ENCODE results near the gene ZNF462.

Gene ZNF462

DNA sequence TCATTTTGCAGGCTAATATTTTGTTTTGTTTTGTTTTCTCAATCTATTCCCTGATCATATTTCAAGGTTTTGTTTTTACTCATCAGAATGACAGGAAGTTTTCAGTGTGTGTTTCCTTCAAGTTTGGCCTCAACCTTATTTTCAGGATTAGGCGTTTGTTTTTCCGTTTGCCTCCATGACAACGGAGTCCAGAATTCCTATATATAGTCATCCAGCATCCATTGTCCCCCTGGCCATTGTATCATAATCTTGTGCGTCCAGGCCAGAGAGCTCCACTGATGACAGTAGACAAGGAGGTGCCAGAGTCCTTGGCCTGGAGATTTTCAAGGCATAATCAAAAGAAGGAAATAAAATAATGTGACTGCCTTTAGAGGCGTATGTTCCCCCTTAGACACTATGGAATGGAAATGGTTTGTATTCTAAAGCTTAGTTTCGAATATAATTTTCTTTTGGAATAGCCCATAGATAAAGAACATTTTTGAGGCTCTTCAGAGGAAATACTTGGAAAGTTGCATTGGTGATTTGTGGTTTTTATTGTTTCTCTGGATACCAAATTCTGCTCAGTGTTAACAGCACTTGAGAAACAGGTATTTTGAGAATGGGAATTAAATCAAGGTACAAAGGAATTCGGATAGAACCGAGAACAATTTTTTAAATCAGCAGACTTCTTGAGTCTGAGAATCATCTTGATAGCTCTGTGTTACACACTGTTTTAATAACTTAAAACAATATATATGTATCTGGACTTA, 99.8 kb downstream of the ZNF462 start:
- Histone ChIP-seq H2BK15ac (replicated peaks; ENCODE audit: low read depth) (no peak overlapping the region), H3K27ac (ENCODE audit: low read depth, low read length) (no peak overlapping the region), H3K79me1 (ENCODE audit: low read length) (no peaks in the 10 kb centered on the region), H3K18ac (ENCODE audit: low read length) (no peak overlapping the region), H3K4me3 (ENCODE audit: low read length) (no peak overlapping the region), H3K4me2 (ENCODE audit: low read length) (no peak overlapping the region), H2BK5ac (ENCODE audit: low read length) (no peak overlapping the region), H3K36me3 (ENCODE audit: control insufficient read depth, insufficient read depth, low read length) (no peaks in the 10 kb centered on the region), H2AK5ac (ENCODE audit: low read length) (no peak overlapping the region), H4K5ac (ENCODE audit: low read length) (no peak overlapping the region), H3K56ac (ENCODE audit: low read length) (no peak overlapping the region), H3K4ac (ENCODE audit: low read depth, low read length) (no peak overlapping the region), H4K8ac (ENCODE audit: low read depth, low read length) (no peak overlapping the region), H3K79me2 (ENCODE audit: control insufficient read depth, insufficient read depth, low read length) (no peaks in the 10 kb centered on the region), H3K4me1 (ENCODE audit: control insufficient read depth, low read depth, low read length) (no peaks in the 10 kb centered on the region), H3K9ac (ENCODE audit: low read length) (no peak overlapping the region), H2BK120ac (ENCODE audit: low read depth, low read length) (no peak overlapping the region), H3K27me3 (ENCODE audit: insufficient read depth, low read length, poor library complexity) (no peaks in the 10 kb centered on the region), H3K23ac (ENCODE audit: low read length) (no peak overlapping the region)
- WGBS (ENCODE audit: extremely low coverage, insufficient coverage, low lambda C conversion rate), result no CpG with 5 or more reads among the region's 8 CpGs
- DNase-seq, result no peak

DNA sequence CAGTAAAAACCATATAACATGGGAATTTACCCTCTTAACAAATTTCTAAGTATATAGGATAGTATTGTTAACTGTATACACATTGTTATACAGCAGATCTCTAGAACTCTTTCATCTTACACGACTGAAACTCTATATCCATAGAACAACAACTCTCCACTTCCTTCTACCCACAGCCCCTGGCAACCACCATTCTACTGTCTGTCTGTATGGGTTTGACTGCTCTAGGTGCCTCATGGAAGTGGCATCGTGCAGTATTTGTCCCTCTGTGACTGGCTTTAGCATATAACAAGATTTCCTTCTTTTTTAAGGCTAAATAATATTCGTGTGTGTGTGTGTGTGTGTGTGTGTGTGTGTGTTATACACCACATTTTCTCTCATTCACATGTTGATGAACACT, 100.7 kb downstream of the ZNF462 start:
- no peak overlapping the region for H4K8ac ChIP-seq (ENCODE audit: low read depth, low read length)
- H4K5ac ChIP-seq (ENCODE audit: low read length), result no peak overlapping the region
- H3K79me1 ChIP-seq (ENCODE audit: low read length), result no peaks in the 10 kb centered on the region
- no peak overlapping the region for H3K4me3 ChIP-seq (ENCODE audit: low read length)
- no peaks in the 10 kb centered on the region for H3K4me1 ChIP-seq (ENCODE audit: control insufficient read depth, low read depth, low read length)
- H3K18ac ChIP-seq (ENCODE audit: low read length), result no peak overlapping the region
- WGBS (ENCODE audit: extremely low coverage, insufficient coverage, low lambda C conversion rate), result no CpG with 5 or more reads among the region's 3 CpGs
- no peak overlapping the region for H3K56ac ChIP-seq (ENCODE audit: low read length)
- no peak overlapping the region for H2AK5ac ChIP-seq (ENCODE audit: low read length)
- no peak overlapping the region for H2BK15ac ChIP-seq (replicated peaks; ENCODE audit: low read depth)
- no peak overlapping the region for H2BK5ac ChIP-seq (ENCODE audit: low read length)
- H3K27ac ChIP-seq (ENCODE audit: low read depth, low read length), result no peak overlapping the region
- no peak overlapping the region for H3K4ac ChIP-seq (ENCODE audit: low read depth, low read length)
- no peak overlapping the region for H2BK120ac ChIP-seq (ENCODE audit: low read depth, low read length)
- H3K27me3 ChIP-seq (ENCODE audit: insufficient read depth, low read length, poor library complexity), result no peaks in the 10 kb centered on the region
- no peak overlapping the region for H3K9ac ChIP-seq (ENCODE audit: low read length)
- H3K79me2 ChIP-seq (ENCODE audit: control insufficient read depth, insufficient read depth, low read length), result no peaks in the 10 kb centered on the region
- H3K4me2 ChIP-seq (ENCODE audit: low read length), result no peak overlapping the region
- no peak overlapping the region for H3K23ac ChIP-seq (ENCODE audit: low read length)
- DNase-seq, result no peak
- no peaks in the 10 kb centered on the region for H3K36me3 ChIP-seq (ENCODE audit: control insufficient read depth, insufficient read depth, low read length)

DNA sequence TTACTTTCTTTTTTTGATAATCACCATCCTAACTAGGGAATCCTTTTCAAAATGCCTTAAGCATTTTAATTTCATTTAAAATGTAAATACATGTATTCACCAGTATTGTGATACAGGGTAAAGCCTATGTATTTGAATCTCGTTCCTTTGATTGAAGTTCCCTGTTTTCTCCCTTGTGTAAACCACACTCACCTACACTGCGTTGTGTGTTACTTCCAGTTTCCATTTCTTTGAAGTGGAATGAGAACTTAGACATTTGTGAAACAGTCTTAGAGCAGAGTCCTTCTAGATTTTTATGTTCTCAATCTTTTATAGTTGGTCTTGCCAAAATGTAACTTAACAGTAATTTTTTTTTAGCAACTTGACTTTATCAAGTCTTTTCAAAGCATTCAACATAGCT, 101.4 kb downstream of the ZNF462 start:
- H3K4me2 ChIP-seq (ENCODE audit: low read length), result no peak overlapping the region
- no peak overlapping the region for H3K23ac ChIP-seq (ENCODE audit: low read length)
- H3K9ac ChIP-seq (ENCODE audit: low read length), result no peak overlapping the region
- DNase-seq, result no peak
- H3K4me1 ChIP-seq (ENCODE audit: control insufficient read depth, low read depth, low read length), result no peaks in the 10 kb centered on the region
- H3K4ac ChIP-seq (ENCODE audit: low read depth, low read length), result no peak overlapping the region
- no CpG with 5 or more reads among the region's 2 CpGs for WGBS (ENCODE audit: extremely low coverage, insufficient coverage, low lambda C conversion rate)
- no peak overlapping the region for H2BK15ac ChIP-seq (replicated peaks; ENCODE audit: low read depth)
- no peak overlapping the region for H3K18ac ChIP-seq (ENCODE audit: low read length)
- H3K79me2 ChIP-seq (ENCODE audit: control insufficient read depth, insufficient read depth, low read length), result no peaks in the 10 kb centered on the region
- H3K4me3 ChIP-seq (ENCODE audit: low read length), result no peak overlapping the region
- H3K27me3 ChIP-seq (ENCODE audit: insufficient read depth, low read length, poor library complexity), result no peaks in the 10 kb centered on the region
- no peak overlapping the region for H3K56ac ChIP-seq (ENCODE audit: low read length)
- no peaks in the 10 kb centered on the region for H3K79me1 ChIP-seq (ENCODE audit: low read length)
- H3K36me3 ChIP-seq (ENCODE audit: control insufficient read depth, insufficient read depth, low read length), result no peaks in the 10 kb centered on the region
- H3K27ac ChIP-seq (ENCODE audit: low read depth, low read length), result no peak overlapping the region
- H2BK120ac ChIP-seq (ENCODE audit: low read depth, low read length), result no peak overlapping the region
- no peak overlapping the region for H2AK5ac ChIP-seq (ENCODE audit: low read length)
- no peak overlapping the region for H4K5ac ChIP-seq (ENCODE audit: low read length)
- no peak overlapping the region for H2BK5ac ChIP-seq (ENCODE audit: low read length)
- no peak overlapping the region for H4K8ac ChIP-seq (ENCODE audit: low read depth, low read length)

DNA sequence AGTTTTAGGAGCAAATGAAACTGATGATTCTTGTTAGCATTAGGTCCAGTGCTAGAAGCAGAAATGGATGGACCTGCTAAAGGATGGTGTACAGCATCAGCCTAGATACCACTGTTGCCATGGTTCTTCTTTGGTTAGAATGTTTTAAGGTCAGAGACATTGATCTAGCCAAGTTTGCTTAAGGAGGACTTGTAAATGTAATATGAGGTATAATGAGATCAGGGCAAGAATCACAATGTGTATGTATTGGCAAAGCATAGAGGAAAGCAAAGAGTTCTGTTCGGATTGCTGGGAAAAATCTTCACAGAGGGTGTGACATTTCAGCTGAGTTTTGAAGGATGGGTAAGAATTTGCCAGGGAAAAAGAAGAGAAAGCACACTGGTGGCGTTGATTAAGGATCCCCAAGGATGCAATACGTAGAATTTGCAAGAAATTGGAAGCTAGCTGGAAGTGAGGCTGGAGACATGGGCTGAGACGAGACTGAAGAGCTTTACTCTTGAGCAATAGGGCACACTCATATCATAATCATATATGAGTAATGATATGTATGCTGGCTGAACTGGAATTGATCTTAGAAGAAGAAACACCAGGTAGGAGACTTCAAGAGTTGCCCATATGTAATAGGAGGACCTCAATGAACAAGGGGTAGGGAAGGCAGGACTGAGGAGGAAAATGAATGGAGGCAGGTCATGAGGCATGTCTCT, 102.0 kb downstream of the ZNF462 start:
- no peak overlapping the region for H3K4me3 ChIP-seq (ENCODE audit: low read length)
- no peak overlapping the region for H3K4ac ChIP-seq (ENCODE audit: low read depth, low read length)
- H4K8ac ChIP-seq (ENCODE audit: low read depth, low read length), result no peak overlapping the region
- peaks cover 5% of the 10 kb centered on the region for H3K4me1 ChIP-seq (ENCODE audit: control insufficient read depth, low read depth, low read length)
- no CpG with 5 or more reads among the region's 4 CpGs for WGBS (ENCODE audit: extremely low coverage, insufficient coverage, low lambda C conversion rate)
- no peak overlapping the region for H2BK5ac ChIP-seq (ENCODE audit: low read length)
- no peak overlapping the region for H3K56ac ChIP-seq (ENCODE audit: low read length)
- no peaks in the 10 kb centered on the region for H3K36me3 ChIP-seq (ENCODE audit: control insufficient read depth, insufficient read depth, low read length)
- no peak overlapping the region for H3K4me2 ChIP-seq (ENCODE audit: low read length)
- H2AK5ac ChIP-seq (ENCODE audit: low read length), result no peak overlapping the region
- H2BK120ac ChIP-seq (ENCODE audit: low read depth, low read length), result no peak overlapping the region
- H3K23ac ChIP-seq (ENCODE audit: low read length), result no peak overlapping the region
- no peak overlapping the region for H3K18ac ChIP-seq (ENCODE audit: low read length)
- H3K27me3 ChIP-seq (ENCODE audit: insufficient read depth, low read length, poor library complexity), result no peaks in the 10 kb centered on the region
- no peak overlapping the region for H3K27ac ChIP-seq (ENCODE audit: low read depth, low read length)
- H3K9ac ChIP-seq (ENCODE audit: low read length), result no peak overlapping the region
- H4K5ac ChIP-seq (ENCODE audit: low read length), result no peak overlapping the region
- no peaks in the 10 kb centered on the region for H3K79me1 ChIP-seq (ENCODE audit: low read length)
- no peaks in the 10 kb centered on the region for H3K79me2 ChIP-seq (ENCODE audit: control insufficient read depth, insufficient read depth, low read length)
- no peak for DNase-seq
- no peak overlapping the region for H2BK15ac ChIP-seq (replicated peaks; ENCODE audit: low read depth)

DNA sequence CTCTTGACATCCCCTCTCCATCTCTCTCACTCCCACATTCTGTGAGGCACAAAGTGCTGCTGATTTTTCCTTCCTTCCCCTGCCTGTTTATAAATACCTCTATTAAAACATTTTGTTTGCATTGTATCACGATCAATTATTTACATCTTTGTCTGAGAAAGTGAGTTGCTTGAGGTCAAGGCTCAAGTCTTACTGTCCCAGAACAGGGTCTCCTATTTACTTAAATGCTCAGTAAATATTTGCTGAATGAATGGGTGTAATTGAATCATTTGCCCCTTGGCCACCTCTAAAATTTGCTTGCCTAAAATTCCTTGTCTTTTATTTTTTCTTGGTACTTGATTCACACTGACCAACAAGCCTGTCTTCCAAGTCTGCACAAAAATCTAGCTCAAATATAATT, 103.5 kb downstream of the ZNF462 start:
- H3K9ac ChIP-seq (ENCODE audit: low read length), result no peak overlapping the region
- H4K5ac ChIP-seq (ENCODE audit: low read length), result no peak overlapping the region
- WGBS (ENCODE audit: extremely low coverage, insufficient coverage, low lambda C conversion rate), result no CpG with 5 or more reads among the region's 1 CpG

More for the DNA sequence above, 103.5 kb downstream of the ZNF462 start:
- Histone ChIP-seq H3K27me3 (ENCODE audit: insufficient read depth, low read length, poor library complexity) (no peaks in the 10 kb centered on the region), H3K4me2 (ENCODE audit: low read length) (no peak overlapping the region), H3K4me1 (ENCODE audit: control insufficient read depth, low read depth, low read length) (peaks cover 8% of the 10 kb centered on the region), H3K56ac (ENCODE audit: low read length) (no peak overlapping the region), H4K8ac (ENCODE audit: low read depth, low read length) (no peak overlapping the region), H2BK5ac (ENCODE audit: low read length) (no peak overlapping the region), H3K79me2 (ENCODE audit: control insufficient read depth, insufficient read depth, low read length) (no peaks in the 10 kb centered on the region), H3K27ac (ENCODE audit: low read depth, low read length) (no peak overlapping the region), H2BK120ac (ENCODE audit: low read depth, low read length) (no peak overlapping the region), H3K18ac (ENCODE audit: low read length) (no peak overlapping the region), H2BK15ac (replicated peaks; ENCODE audit: low read depth) (no peak overlapping the region), H3K36me3 (ENCODE audit: control insufficient read depth, insufficient read depth, low read length) (no peaks in the 10 kb centered on the region), H3K23ac (ENCODE audit: low read length) (no peak overlapping the region), H3K4ac (ENCODE audit: low read depth, low read length) (no peak overlapping the region), H3K79me1 (ENCODE audit: low read length) (no peaks in the 10 kb centered on the region), H3K4me3 (ENCODE audit: low read length) (no peak overlapping the region), H2AK5ac (ENCODE audit: low read length) (no peak overlapping the region)
- DNase-seq, result no peak

Measured in mesendoderm (in vitro differentiated cells).